Stimulated activated CD8-positive, alpha-beta memory T cell treated with anti-CD3 and anti-CD28 coated beads, Interleukin-15, amount 100 ng/mL, for 48 hours (primary cell): Measurements from ENCODE around the gene ADAMTS3.

Source experiments
- DNase-seq, 2 donors: peaks; one replicate each; pipeline ENCODE4 v3.0.0-alpha.2; 2020; ENCODE audit warnings: low read depth in 2 of 2

ADAMTS3 gene

GRCh38 chr4:72568959-72569718, at the start of gene ADAMTS3:
TSS of gene ADAMTS3 (minus strand) at chr4:72569221. CDS start at chr4:72568762, 459 bp downstream.
- no peak for DNase-seq

- no peak for DNase-seq
These were observed 44.9 kb upstream of the ADAMTS3 start for GRCh38 chr4:72613959-72614358.

GRCh38 chr4:72606751-72607150, 37.7 kb upstream of the ADAMTS3 start:
- no peak for DNase-seq

GRCh38 chr4:72604324-72604723, 35.3 kb upstream of the ADAMTS3 start:
- DNase-seq, result no peak

- no peak for DNase-seq
These were observed 33.7 kb upstream of the ADAMTS3 start for GRCh38 chr4:72602396-72603376.

GRCh38 chr4:72591547-72592454, 22.8 kb upstream of the ADAMTS3 start:
- no peak for DNase-seq

- DNase-seq, result no peak
These were observed 18.3 kb upstream of the ADAMTS3 start for GRCh38 chr4:72587334-72587733.

- no peak for DNase-seq
These were observed 13.8 kb upstream of the ADAMTS3 start for GRCh38 chr4:72582853-72583252.

GRCh38 chr4:72577211-72577610, 8.2 kb upstream of the ADAMTS3 start:
- DNase-seq, result no peak

- DNase-seq, result no peak
These were observed 2.3 kb upstream of the ADAMTS3 start for GRCh38 chr4:72571337-72571736.

GRCh38 chr4:72569719-72570235, 756 bp upstream of the ADAMTS3 start:
- no peak for DNase-seq

GRCh38 chr4:72567821-72568675, 973 bp downstream of the ADAMTS3 start:
- DNase-seq, result no peak

GRCh38 chr4:72567036-72567435, 2.0 kb downstream of the ADAMTS3 start:
- DNase-seq, result no peak

GRCh38 chr4:72566464-72566972, 2.5 kb downstream of the ADAMTS3 start:
- DNase-seq, result no peak

GRCh38 chr4:72564789-72565188, 4.2 kb downstream of the ADAMTS3 start:
- DNase-seq, result no peak

GRCh38 chr4:72564184-72564583, 4.8 kb downstream of the ADAMTS3 start:
- DNase-seq, result no peak

- DNase-seq, result no peak
These were observed 10.4 kb downstream of the ADAMTS3 start for GRCh38 chr4:72558655-72559054.

- DNase-seq, result no peak
These were observed 12.0 kb downstream of the ADAMTS3 start for GRCh38 chr4:72557021-72557420.

GRCh38 chr4:72555377-72555831, 13.6 kb downstream of the ADAMTS3 start:
- DNase-seq, result no peak
